Stimulated activated CD8-positive, alpha-beta memory T cell treated with anti-CD3 and anti-CD28 coated beads, Interleukin-7, amount 100 ng/mL, for 4 hours (primary cell): Measurements from ENCODE around the gene ITGBL1.
"Not testable (repeated sequence)": the region's sequence is repeated elsewhere in the genome, so short reads cannot be mapped to it uniquely, and the experiment has no call there.

Experiments
- DNase-seq, 2 donors: peaks; one replicate each; pipeline ENCODE4 v3.0.0-alpha.2; 2020; ENCODE audit warnings: low read depth in 2 of 2

The ITGBL1 gene

GRCh38 chr13:101511766-101512165 lies 59.3 kb downstream of the ITGBL1 start:
- no peak for DNase-seq

- no peak for DNase-seq
Observed at GRCh38 chr13:101512650-101513049, 60.2 kb downstream of the ITGBL1 start.

GRCh38 chr13:101514100-101514499 lies 61.6 kb downstream of the ITGBL1 start:
- no peak for DNase-seq

- DNase-seq: no peak
Observed at GRCh38 chr13:101514695-101515275, 62.3 kb downstream of the ITGBL1 start.

GRCh38 chr13:101515504-101515903 lies 63.0 kb downstream of the ITGBL1 start:
- DNase-seq: no peak

GRCh38 chr13:101516262-101516661 lies 63.8 kb downstream of the ITGBL1 start:
- no peak for DNase-seq

GRCh38 chr13:101520672-101521071 lies 68.2 kb downstream of the ITGBL1 start:
- no peak for DNase-seq

- no peak for DNase-seq
Observed at GRCh38 chr13:101521371-101521770, 68.9 kb downstream of the ITGBL1 start.

- DNase-seq: no peak
Observed at GRCh38 chr13:101522607-101523006, 70.1 kb downstream of the ITGBL1 start.

- DNase-seq: no peak
Observed at GRCh38 chr13:101523154-101524131, 71.0 kb downstream of the ITGBL1 start.

GRCh38 chr13:101527130-101527529 lies 74.7 kb downstream of the ITGBL1 start:
- no peak for DNase-seq

GRCh38 chr13:101529422-101529821 lies 76.9 kb downstream of the ITGBL1 start:
- DNase-seq: no peak

GRCh38 chr13:101530293-101530692 lies 77.8 kb downstream of the ITGBL1 start:
- no peak for DNase-seq

GRCh38 chr13:101535192-101535746 lies 82.8 kb downstream of the ITGBL1 start:
- no peak for DNase-seq

- DNase-seq: no peak
Observed at GRCh38 chr13:101536079-101536478, 83.6 kb downstream of the ITGBL1 start.

- DNase-seq: not testable (repeated sequence)
Observed at GRCh38 chr13:101544544-101544943, 92.1 kb downstream of the ITGBL1 start.

GRCh38 chr13:101544979-101545378 lies 92.5 kb downstream of the ITGBL1 start:
- no peak for DNase-seq

GRCh38 chr13:101545521-101545920 lies 93.0 kb downstream of the ITGBL1 start:
- no peak for DNase-seq

GRCh38 chr13:101552286-101552685 lies 99.8 kb downstream of the ITGBL1 start:
- no peak for DNase-seq

GRCh38 chr13:101552786-101553185 lies 100.3 kb downstream of the ITGBL1 start:
- DNase-seq: no peak

- no peak for DNase-seq
Observed at GRCh38 chr13:101554420-101555125, 102.1 kb downstream of the ITGBL1 start.

GRCh38 chr13:101555610-101556009 lies 103.1 kb downstream of the ITGBL1 start:
- no peak for DNase-seq
